Left kidney (tissue), 8 donors: ENCODE data around the gene PRR36. TPM values are rescaled to one million over a fixed set of nuclear protein-coding genes. Genes with fewer than 3 reads are reported as not detected.
A peak's percentile ranks its signal among the peaks of the same experiment; 100 is the strongest.
"Not testable (repeated sequence)": the region's sequence is repeated elsewhere in the genome, so short reads cannot be mapped to it uniquely, and the experiment has no call there.

Experiments
- DNase-seq: peaks from one replicate; pipeline ENCODE4 v3.0.0-alpha.2; 2013
- long read RNA-seq, 8 donors: transcript quantifications; one replicate each; lab custom pipeline, GENCODE V29; 2026
- polyA plus RNA-seq: library from polyadenylated mRNA; unstranded; fragments of 120-200 nt; gene quantifications from one replicate; pipeline ENCODE4 v1.2.1, GENCODE V29; 2013; ENCODE audit not compliant: insufficient read length

Gene PRR36
- 5.9 TPM for polyA plus RNA-seq
- long read RNA-seq, donor 1, partial matches to known transcripts = 13 of 13 reads
- long read RNA-seq, donor 1, other reads (novel, unspliced or antisense) = 0 of 13 reads
- long read RNA-seq, donor 2 = 0 reads
- long read RNA-seq, donor 3 = 0 reads
- long read RNA-seq, donor 4 = 0 reads
- long read RNA-seq, donor 5, partial matches to known transcripts = 5 of 5 reads
- long read RNA-seq, donor 5, other reads (novel, unspliced or antisense) = 0 of 5 reads
- long read RNA-seq, donor 6 = 0 reads
- long read RNA-seq, donor 7 = 0 reads
- long read RNA-seq, donor 8 = 0 reads

- peak; percentile 73 for DNase-seq
Measured at GRCh38 chr19:7874076-7874896, at the start of gene PRR36. Gene PRR36, minus strand, starts transcription at chr19:7874390. Its CDS starts 701 bp downstream, at chr19:7873689.

DNA sequence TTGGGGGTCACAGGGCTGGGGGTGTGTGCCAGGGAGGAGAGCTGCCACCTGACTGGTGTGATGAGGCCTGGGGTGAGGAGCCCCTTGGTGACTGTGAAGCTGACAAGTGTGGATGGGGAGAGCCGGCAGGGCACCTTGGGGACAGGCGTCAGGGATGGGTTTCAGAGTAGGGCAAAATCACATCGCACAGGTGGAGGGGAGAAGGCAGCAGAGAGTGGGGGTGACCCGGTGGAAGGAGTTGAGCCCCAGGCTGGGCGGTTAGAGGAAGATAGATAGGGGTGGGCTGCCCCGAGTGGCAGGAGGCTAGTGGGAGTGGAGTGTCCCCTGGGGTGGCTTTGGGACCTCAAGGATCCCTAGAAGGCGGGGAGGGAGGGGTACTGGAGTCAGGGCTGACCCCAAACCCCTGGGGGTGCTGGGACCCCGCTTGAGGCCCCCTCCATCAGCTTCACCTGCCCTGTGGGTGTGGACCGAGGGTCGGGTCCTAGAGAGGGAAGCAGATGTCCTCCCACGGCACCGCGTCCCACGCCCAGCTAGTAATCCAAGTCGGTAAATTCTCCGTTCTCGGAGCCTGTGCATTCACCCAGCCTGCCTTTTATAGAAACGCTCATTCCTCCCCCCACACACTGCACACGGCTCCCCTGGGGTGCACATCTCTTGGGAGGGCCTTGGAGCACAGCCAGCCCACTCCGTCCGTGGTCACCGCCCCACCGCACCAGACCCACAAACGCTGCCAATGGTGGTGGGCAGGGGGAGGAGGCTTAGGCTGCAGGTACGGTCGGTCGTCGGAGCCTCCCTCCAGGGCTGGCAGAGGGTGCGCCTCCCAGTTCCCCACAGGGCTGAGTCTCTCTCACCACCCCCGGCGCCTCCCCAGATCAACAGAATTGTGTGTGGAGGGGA, 49.4 kb upstream of the PRR36 start:
- DNase-seq = no peak

GRCh38 chr19:7922836-7923195, 48.6 kb upstream of the PRR36 start:
- no peak for DNase-seq

DNA sequence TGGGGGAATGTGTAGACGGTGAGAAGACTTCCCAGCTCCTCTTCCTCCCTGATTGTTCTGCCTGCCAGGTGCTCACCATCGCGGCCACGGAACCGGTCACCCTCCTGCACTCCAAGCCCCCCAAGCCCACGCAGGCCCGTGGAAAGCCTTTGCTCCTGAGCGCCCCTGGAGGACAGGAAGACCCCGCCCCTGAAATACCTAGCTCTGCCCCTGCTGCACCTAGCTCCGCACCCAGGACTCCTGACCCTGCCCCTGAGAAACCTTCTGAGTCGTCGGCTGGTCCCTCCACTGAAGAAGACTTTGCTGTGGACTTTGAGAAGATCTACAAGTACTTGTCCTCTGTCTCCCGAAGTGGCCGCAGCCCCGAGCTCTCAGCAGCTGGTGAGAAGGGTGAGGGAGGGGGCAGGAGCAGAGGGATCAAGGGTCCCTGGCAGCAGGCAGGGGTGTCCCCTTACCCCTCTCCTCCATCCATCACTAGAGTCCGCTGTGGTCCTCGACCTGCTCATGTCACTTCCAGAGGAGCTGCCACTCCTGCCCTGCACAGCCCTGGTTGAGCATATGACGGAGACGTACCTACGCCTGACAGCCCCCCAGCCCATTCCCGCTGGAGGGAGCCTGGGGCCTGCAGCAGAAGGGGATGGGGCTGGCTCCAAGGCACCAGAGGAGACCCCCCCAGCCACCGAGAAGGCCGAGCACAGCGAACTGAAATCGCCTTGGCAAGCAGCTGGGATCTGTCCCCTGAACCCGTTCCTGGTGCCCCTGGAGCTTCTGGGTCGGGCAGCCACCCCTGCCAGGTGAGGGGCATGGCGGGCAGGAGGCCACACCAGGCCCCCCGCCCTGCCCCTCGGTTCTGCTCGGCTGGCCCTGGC, 48.0 kb upstream of the PRR36 start:
- DNase-seq = no peak

DNA sequence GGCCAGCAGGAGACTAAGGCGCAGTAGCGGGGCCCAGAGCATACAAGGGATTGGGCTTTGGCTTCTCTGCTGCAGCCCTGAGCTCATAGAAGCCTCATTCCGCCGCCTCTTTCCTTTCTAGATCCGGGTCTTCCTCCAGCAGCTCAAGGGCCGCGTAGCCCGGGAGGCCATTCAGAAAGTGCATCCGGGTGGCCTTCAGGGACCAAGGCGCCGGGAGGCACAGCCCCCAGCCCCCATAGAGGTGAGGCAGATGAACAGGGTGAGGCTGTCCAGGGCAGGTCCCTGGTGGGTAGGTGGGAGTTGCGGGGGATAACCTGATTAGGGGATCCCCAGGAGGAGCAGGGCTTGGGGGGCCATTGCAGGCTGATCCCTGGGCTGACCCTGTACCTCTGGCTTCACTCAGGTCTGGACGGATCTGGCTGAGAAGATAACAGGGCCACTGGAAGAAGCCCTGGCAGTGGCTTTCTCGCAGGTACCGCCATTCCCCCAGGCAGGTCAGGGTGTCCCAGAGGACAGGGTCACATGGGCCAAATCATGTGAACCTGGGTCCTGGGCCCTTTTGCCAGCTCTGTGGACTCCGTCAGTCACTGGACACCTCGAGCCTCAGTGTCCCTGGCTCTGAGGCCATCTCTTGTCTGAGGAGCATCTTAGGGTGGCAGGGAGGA, 47.2 kb upstream of the PRR36 start:
- no peak for DNase-seq

DNA sequence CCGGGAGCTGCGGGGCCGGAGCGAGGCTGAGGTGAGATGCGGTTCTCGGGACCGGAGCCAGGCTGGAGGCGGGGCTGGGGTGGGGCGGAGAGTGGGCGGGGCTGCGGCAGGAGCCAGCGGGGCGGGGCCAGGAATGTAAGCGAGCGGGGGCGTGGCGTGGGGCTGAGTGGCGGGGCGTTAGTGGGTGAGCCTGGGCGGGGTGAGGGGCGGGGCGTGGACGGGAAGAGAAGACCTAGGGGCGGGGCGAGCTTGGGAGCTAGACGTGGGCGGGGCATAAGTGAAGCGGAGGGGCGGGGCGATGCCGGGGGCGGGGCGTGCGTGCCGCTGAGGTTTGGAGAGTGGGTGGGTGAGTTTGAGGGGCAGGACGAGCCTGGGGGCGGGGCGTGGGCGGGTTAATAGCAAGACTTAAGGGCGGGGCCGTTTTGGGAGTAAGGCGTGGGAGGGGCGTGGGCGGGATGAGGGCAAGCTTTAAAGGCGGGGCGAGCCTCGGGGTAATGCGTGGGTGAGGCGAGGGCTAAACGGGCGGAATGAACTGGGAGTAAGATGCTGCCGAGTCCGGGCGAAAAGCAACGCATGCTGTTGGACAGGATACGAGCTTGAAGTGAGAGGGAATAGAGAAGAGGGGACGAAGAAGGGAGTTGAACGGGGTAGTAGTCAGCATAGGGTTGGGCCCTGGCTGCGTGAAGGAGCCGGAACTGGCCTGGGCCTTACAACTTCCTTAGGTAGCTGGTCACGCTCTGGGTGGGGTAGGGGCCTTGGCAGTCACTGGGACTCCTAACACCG, 46.5 kb upstream of the PRR36 start:
- DNase-seq = peak; percentile 94

DNA sequence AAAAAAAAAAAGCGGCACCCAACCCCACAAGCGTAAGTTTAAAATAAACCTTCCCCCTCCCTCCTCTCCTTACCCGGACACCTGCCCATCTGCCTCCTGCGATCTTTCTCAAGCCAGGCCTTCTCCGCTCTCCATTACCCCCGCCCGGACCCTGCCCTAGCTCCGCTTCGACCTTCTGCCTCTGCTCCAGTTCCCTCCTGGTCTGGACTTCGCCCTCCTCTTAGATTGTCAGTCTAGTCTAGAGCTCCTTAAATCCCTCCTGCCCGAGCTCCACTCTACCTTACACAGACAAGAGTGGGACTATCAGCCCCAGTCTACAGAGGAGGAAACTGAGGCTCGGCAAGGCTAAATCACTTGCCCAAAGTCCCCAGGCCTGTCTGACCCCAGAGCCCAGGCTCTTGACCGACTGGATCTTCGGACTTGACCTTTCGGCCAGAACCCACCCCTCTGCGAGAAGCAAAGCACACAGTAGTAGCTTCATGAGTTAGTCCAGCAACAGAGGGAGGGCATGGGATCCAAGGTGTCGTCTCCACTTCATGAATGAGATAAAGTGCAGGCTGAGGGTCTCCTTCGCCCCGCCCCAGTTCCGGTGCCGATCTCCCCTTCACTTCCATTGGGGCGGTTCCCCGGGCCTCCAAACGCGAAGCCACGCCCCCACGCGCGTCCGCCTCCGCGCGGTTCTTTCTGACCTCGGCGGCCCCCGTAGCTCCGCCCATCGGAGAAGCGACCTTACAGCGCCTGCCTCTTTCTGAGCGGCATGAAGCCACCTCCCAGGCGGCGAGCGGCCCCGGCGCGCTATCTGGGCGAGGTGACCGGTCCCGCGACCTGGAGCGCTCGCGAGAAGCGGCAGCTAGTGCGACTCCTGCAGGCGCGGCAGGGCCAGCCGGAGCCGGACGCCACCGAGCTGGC, 45.7 kb upstream of the PRR36 start, which contains the start of gene SNAPC2:
Gene SNAPC2, plus strand, starts transcription at position 729 of the 909 bp plus-strand sequence. Its CDS starts 29 bp downstream, at position 758.
- DNase-seq = peak; percentile 92

- DNase-seq = no peak
Measured at GRCh38 chr19:7918615-7919421, 44.6 kb upstream of the PRR36 start.

DNA sequence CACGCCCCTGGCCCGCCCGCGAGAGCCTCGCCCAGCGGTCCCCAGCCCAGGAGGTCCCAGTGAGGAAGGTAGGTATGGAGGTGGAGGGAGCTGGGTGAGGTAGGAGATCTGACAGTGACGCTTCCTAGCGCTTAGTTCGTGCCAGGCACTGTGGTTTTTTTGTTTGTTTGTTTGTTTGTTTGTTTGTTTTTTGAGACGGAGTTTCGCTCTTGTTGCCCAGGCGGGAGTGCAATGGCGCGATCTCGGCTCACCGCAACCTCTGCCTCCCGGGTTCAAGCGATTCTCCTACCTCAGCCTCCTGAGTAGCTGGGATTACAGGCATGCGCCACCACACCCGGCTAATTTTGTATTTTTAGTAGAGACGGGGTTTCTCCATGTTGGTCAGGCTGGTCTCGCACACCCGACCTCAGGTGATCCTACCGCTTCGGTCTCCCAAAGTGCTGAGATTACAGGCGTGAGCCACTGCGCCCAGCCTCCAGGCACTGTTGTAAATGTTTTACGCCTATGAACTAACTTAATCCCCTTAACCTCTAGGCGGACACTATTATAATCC, 43.9 kb upstream of the PRR36 start:
- DNase-seq = not testable (repeated sequence)

DNA sequence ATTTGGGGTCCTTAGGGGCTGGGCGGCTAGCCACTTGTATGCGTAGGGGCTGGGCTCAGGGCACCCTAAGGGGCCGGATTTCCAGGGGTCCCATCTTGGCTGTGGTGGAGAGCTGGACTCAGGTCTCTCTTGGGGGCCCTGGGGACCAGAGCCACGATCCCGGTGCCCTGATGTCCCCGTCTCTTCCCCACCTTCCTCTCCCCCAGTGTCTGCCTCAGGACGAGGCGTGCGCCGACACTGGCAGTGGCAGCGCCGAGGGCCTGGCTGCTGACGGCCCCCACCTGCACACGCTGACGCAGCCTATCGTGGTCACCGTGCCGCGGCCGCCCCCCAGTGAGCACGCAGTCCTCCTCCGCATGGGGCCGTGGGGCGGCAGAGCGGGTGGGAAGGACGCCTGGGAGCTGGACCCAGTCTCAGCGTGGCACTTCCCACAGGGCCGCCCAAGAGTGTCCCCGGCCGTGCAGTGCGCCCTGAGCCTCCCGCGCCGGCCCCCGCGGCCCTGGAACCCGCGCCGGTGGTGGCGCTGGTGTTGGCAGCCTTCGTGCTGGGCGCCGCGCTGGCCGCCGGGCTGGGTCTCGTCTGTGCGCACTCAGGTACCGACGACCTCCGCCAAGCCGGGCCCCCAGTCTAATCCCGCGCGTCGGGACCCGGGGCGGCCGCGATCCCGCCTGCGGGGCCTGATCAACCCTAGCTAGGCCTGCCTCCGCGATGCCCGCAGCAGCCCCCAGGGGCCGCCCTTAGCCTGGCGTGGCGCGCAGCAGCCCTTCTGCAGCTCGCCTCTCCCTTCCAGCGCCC, 43.3 kb upstream of the PRR36 start:
- DNase-seq = no peak

GRCh38 chr19:7916955-7917266, 42.7 kb upstream of the PRR36 start:
- no peak for DNase-seq

DNA sequence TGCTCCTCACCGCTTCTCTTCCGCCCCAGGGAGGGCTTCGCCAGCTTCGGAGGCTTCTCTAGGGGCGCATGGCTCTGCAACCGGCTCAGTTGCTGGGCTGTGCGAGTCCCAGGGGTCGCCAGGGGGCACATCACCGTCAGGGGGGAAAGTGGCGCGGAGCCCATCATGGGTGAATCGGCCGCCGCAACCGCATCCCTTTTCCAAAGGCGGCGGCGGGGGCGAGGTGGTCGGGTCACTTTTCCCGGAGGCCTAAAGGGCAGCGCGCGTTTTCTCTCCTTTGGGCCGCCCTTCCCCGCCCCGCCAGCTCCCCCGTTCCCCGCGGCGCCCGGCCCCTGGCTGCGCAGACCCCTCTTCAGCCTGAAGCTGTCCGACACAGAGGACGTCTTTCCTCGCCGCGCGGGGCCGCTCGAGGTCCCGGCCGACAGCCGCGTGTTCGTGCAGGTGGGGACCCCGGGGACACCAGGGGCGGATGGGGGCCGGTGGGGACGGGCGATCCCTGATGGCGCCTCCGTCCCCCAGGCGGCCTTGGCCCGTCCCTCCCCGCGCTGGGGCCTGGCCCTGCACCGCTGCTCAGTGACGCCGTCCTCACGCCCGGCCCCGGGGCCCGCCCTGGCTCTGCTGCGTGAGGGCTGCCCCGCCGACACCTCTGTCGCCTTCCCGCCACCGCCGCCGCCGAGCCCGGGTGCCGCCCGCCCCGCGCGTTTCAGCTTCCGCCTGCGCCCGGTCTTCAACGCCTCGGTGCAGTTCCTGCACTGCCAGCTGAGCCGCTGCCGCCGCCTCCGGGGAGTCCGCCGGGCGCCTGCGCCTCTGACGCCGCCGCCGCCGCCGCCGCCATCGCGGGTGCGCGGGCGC, 42.1 kb upstream of the PRR36 start:
- DNase-seq = no peak

DNA sequence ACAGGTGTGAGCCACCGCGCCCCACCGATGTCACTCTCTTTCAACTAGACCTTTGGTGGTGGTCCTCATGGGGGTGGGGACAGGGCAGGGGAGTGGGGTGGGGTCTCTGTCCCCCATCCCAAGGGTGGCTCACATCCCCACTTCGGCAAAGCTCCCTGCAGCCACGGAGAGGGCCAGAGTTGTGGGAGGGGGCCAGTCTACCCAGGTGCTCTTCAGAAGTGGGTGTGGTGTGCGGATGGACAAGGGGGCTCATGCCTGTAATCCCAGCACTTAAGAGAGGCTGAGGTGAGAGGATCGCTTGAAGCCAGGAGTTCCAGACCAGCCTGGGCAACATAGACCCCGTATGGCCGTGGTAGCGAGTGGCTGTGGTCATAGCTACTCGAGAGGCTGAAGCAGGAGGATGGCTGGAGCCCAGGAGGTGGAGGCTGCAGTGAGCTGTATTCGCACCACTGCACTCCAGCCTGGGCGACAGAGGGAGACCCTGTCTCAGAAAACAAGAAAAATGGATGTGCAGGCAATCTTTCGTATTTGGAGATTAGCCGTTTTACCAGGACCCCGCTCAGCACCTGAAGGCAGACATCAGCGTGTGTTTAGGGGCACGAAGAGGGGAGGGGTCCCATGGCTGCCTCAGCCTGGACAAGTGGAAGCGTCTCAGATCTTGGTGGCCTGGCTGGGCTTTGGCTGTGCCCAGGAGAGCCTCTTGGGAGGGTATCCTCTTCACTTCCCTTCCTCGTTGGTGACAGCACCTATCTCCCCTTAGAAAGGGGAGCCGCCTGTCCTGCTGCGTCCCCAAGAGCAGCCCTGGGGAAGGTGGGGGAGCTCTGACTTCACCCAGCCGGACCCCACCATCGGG, 41.3 kb upstream of the PRR36 start:
- DNase-seq = no peak

DNA sequence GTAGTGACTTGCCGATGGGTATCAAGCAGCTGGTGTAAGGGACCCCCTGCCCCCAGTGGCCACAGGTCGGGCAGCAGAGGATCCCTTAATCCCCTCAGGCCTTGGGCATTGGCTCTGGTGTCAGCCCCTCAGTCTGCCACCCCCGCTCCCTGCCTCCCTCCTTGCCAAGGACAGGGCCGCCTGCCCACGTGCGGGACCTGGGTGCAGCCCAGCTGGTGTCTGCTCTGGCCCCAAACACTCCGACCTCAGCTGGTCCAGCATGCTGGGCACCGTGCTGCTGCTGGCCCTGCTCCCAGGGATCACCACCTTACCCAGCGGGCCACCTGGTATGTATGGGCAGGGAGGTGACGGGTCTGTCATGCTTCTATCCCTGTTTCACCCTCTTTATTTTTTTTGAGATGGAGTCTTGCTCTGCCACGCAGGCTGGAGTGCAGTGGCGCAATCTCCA, 40.4 kb upstream of the PRR36 start, which contains the start of gene TGFBR3L:
Gene TGFBR3L, plus strand, starts transcription at position 233 of the 448 bp plus-strand sequence.
- no peak for DNase-seq

DNA sequence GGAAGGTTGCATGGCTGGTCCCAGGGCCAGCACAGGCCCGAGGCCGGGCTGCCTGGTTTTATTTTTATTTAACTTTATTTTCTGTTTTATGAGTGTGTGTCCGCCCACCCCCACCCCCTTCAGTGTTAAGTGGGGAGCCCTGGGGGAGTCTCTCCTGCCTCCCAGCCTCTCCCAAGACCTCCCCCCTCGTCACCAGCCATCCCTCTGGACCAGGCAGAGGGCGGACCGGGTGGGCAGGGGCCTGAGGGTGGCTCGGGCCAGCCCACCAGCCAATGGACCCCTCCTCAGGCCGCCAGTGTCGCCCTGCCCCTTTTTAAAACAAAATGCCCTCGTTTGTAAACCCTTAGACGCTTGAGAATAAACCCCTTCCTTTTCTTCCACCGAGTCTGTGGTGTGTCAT, 39.9 kb upstream of the PRR36 start:
- DNase-seq = no peak
